GM12872 (cell line): ENCODE measurements around the gene CETP.

ENCODE experiments used
- CTCF ChIP-seq: IDR thresholded peaks from 3 replicates; pipeline ENCODE4 v1.5.1; 2011; ENCODE audit warnings: low read depth, mild to moderate bottlenecking, low read length, moderate library complexity; ENCODE audit not compliant: insufficient read depth

The CETP gene

GRCh38 chr16:57019746-57020145 lies 58.0 kb downstream of the CETP start:
- TF ChIP-seq CTCF, result no peak

- no peak for TF ChIP-seq CTCF
These were observed 58.9 kb downstream of the CETP start for GRCh38 chr16:57020651-57021050.

- TF ChIP-seq CTCF, result no peak
These were observed 60.0 kb downstream of the CETP start for GRCh38 chr16:57021757-57022156.

- no peak for TF ChIP-seq CTCF
These were observed 60.7 kb downstream of the CETP start for GRCh38 chr16:57022445-57022844.

- no peak for TF ChIP-seq CTCF
These were observed 61.9 kb downstream of the CETP start for GRCh38 chr16:57023541-57024249.

GRCh38 chr16:57024894-57025680 lies 63.3 kb downstream of the CETP start:
- no peak for TF ChIP-seq CTCF

DNA sequence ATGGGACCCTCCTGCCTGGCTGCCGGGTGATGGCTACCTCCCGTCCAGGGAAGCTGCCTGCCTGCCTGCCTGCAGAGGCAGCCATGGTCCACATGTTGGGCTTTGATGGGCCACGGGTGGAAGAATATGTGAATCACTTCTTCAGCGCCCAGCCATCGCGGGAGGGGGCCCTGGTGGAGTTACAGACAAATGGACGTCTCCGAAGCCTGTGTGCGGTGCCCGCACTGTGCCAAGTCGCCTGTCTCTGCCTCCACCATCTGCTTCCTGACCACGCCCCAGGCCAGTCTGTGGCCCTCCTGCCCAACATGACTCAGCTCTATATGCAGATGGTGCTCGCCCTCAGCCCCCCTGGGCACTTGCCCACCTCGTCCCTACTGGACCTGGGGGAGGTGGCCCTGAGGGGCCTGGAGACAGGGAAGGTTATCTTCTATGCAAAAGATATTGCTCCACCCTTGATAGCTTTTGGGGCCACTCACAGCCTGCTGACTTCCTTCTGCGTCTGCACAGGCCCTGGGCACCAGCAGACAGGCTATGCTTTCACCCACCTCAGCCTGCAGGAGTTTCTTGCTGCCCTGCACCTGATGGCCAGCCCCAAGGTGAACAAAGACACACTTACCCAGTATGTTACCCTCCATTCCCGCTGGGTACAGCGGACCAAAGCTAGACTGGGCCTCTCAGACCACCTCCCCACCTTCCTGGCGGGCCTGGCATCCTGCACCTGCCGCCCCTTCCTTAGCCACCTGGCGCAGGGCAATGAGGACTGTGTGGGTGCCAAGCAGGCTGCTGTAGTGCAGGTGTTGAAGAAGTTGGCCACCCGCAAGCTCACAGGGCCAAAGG lies 64.4 kb downstream of the CETP start:
- TF ChIP-seq CTCF, result no peak
